ENCODE data around the gene TLE2.

Gene TLE2

DNA sequence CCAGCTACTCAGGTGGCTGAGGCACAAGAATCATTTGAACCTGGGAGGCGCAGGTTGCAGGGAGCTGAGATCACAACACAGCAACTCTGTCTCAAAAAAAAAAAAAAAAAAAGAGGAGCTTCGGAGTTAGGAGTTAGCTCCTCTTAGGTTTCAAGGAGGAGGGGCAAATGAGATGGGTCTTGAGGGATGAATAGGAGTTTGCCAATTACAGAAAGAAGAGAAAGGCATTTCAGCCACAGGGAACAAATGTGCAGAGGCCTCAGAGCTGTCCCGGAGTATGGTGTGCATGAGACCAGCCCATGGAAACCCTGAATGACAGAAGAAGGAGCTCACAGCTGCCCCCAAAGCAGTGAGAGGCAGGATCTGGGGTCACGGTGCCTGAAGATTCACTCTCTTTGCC is 24.6 kb downstream of the TLE2 start:
- H2BK5ac ChIP-seq (ENCODE audit: low read depth, low read length, poor library complexity, severe bottlenecking), result no peak overlapping the region
- H3K23ac ChIP-seq (ENCODE audit: low read length in 2 of 2), result no peak overlapping the region
- 84% methylated on average over 4 of the region's 4 CpGs for WGBS
- DNase-seq, result no peak
- no peak overlapping the region for H3K4ac ChIP-seq (ENCODE audit: low read depth in 1 of 2, low read length in 2 of 2)
- no peak overlapping the region for H4K8ac ChIP-seq (ENCODE audit: low read length)
- no peak overlapping the region for H2BK12ac ChIP-seq (ENCODE audit: low read length in 2 of 2)
- no peak overlapping the region for H3K4me3 ChIP-seq (ENCODE audit: insufficient read depth in 1 of 2, low read depth in 1 of 2, low read length in 2 of 2)
- H3K9ac ChIP-seq (ENCODE audit: low read length), result no peak overlapping the region
- no peak overlapping the region for H4K91ac ChIP-seq (ENCODE audit: low read length)
- H3K27me3 ChIP-seq (ENCODE audit: control insufficient read depth in 1 of 2, insufficient read depth in 1 of 2, low read length in 2 of 2), result peaks cover 6 to 17% of the 10 kb centered on the region in 2 experiments
- H3K18ac ChIP-seq (ENCODE audit: low read depth in 1 of 2, low read length in 2 of 2), result no peak overlapping the region
- no peak overlapping the region for H2BK120ac ChIP-seq (ENCODE audit: low read depth, low read length)
- no peaks in the 10 kb centered on the region for H3K9me3 ChIP-seq (ENCODE audit: control insufficient read depth, low read length)
- no peak overlapping the region for H3K27ac ChIP-seq (ENCODE audit: low read length, poor library complexity, severe bottlenecking)
- H3K79me1 ChIP-seq (replicated peaks; ENCODE audit: low read length, poor library complexity, severe bottlenecking), result no peaks in the 10 kb centered on the region
- peaks cover 0 to 8% of the 10 kb centered on the region in 2 experiments for H3K36me3 ChIP-seq (ENCODE audit: control insufficient read depth in 1 of 2, insufficient read depth in 2 of 2, low read depth in 1 of 2, low read length in 2 of 2)
- H2AFZ ChIP-seq (ENCODE audit: low read depth, low read length), result no peak overlapping the region
- no peaks in the 10 kb centered on the region for H3K4me1 ChIP-seq (ENCODE audit: control insufficient read depth, insufficient read depth, low read depth, low read length)
- H2BK15ac ChIP-seq (ENCODE audit: low read depth, poor library complexity, severe bottlenecking), result no peak overlapping the region
- H3K4me2 ChIP-seq (ENCODE audit: low read length, poor library complexity, severe bottlenecking), result no peak overlapping the region
- H2AK5ac ChIP-seq (ENCODE audit: low read length, severe bottlenecking), result no peak overlapping the region
- no peak overlapping the region for H3K14ac ChIP-seq (ENCODE audit: low read length in 2 of 2)

DNA sequence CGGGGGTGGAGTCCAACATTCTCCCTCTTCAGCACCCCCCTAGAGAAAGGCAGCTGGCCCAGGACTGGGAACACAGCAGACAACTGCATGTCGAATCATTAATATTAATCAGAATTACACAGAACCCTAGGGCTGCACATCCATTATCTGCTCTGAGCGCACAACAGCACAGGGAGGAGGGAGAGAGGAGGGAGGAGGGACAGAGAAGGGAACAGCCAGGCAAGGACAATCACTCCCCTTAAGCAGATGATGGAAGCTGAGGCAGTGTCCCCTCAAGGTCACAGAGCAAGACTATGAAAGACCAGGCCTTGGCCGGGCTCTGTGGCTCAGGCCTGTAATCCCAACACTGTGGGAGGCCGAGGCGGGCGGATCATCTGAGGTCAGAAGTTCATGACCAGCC is 26.0 kb downstream of the TLE2 start:
- H3K18ac ChIP-seq (ENCODE audit: low read depth in 1 of 2, low read length in 2 of 2), result no peak overlapping the region
- 94% methylated on average over 4 of the region's 7 CpGs for WGBS
- H3K79me1 ChIP-seq (replicated peaks; ENCODE audit: low read length, poor library complexity, severe bottlenecking), result no peaks in the 10 kb centered on the region
- no peak overlapping the region for H2BK120ac ChIP-seq (ENCODE audit: low read depth, low read length)
- no peak overlapping the region for H3K9ac ChIP-seq (ENCODE audit: low read length)
- no peak overlapping the region for H2BK5ac ChIP-seq (ENCODE audit: low read depth, low read length, poor library complexity, severe bottlenecking)
- H2BK15ac ChIP-seq (ENCODE audit: low read depth, poor library complexity, severe bottlenecking), result no peak overlapping the region
- no peak overlapping the region for H4K91ac ChIP-seq (ENCODE audit: low read length)
- no peak overlapping the region for H3K23ac ChIP-seq (ENCODE audit: low read length in 2 of 2)
- H3K4ac ChIP-seq (ENCODE audit: low read depth in 1 of 2, low read length in 2 of 2), result no peak overlapping the region
- no peak overlapping the region for H2BK12ac ChIP-seq (ENCODE audit: low read length in 2 of 2)
- H3K27me3 ChIP-seq (ENCODE audit: control insufficient read depth in 1 of 2, insufficient read depth in 1 of 2, low read length in 2 of 2), result peaks cover 5 to 12% of the 10 kb centered on the region in 2 experiments
- no peak overlapping the region for H4K8ac ChIP-seq (ENCODE audit: low read length)
- H3K4me3 ChIP-seq (ENCODE audit: insufficient read depth in 1 of 2, low read depth in 1 of 2, low read length in 2 of 2), result no peak overlapping the region
- no peak overlapping the region for H3K14ac ChIP-seq (ENCODE audit: low read length in 2 of 2)
- H3K36me3 ChIP-seq (ENCODE audit: control insufficient read depth in 1 of 2, insufficient read depth in 2 of 2, low read depth in 1 of 2, low read length in 2 of 2), result peaks cover 0 to 8% of the 10 kb centered on the region in 2 experiments
- no peaks in the 10 kb centered on the region for H3K4me1 ChIP-seq (ENCODE audit: control insufficient read depth, insufficient read depth, low read depth, low read length)
- H2AK5ac ChIP-seq (ENCODE audit: low read length, severe bottlenecking), result no peak overlapping the region
- no peak overlapping the region for H3K4me2 ChIP-seq (ENCODE audit: low read length, poor library complexity, severe bottlenecking)
- no peak overlapping the region for H3K27ac ChIP-seq (ENCODE audit: low read length, poor library complexity, severe bottlenecking)
- DNase-seq, result no peak
- no peak overlapping the region for H2AFZ ChIP-seq (ENCODE audit: low read depth, low read length)
- no peaks in the 10 kb centered on the region for H3K9me3 ChIP-seq (ENCODE audit: control insufficient read depth, low read length)

DNA sequence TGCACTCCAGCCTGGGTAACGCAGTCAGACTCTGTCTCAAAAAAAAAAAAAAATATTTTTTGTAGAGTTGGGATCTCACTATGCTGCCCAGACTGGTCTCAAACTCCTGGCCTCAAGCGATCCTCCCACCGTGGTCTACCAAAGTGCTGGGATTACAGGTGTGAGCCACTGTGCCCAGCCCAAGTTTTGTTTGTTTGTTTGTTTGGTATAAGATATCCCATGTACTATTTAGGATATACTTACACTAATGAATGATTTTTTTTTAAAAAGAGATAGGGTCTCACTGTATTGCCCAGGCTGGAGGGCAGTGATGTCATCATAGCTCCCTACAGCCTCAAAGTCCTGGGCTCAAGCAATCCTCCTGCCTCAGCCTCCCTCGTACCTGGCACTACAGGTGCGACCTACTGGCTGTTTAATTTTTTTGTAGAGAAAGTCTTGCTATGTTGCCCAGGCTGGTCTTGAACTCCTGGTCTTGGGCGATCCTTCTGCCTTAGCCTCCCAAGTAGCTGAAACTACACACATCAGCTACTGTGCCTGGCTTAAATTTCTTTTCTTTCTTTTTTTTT is 27.8 kb downstream of the TLE2 start:
- H2BK12ac ChIP-seq (ENCODE audit: low read length in 2 of 2), result no peak overlapping the region
- no peak overlapping the region for H3K4me2 ChIP-seq (ENCODE audit: low read length, poor library complexity, severe bottlenecking)
- H4K8ac ChIP-seq (ENCODE audit: low read length), result no peak overlapping the region
- no peaks in the 10 kb centered on the region for H3K4me1 ChIP-seq (ENCODE audit: control insufficient read depth, insufficient read depth, low read depth, low read length)
- peaks cover 0 to 7% of the 10 kb centered on the region in 2 experiments for H3K36me3 ChIP-seq (ENCODE audit: control insufficient read depth in 1 of 2, insufficient read depth in 2 of 2, low read depth in 1 of 2, low read length in 2 of 2)
- no peak overlapping the region for H3K9ac ChIP-seq (ENCODE audit: low read length)
- no peak overlapping the region for H4K91ac ChIP-seq (ENCODE audit: low read length)
- H3K18ac ChIP-seq (ENCODE audit: low read depth in 1 of 2, low read length in 2 of 2), result no peak overlapping the region
- H3K4ac ChIP-seq (ENCODE audit: low read depth in 1 of 2, low read length in 2 of 2), result no peak overlapping the region
- H2AK5ac ChIP-seq (ENCODE audit: low read length, severe bottlenecking), result no peak overlapping the region
- no peak overlapping the region for H2BK5ac ChIP-seq (ENCODE audit: low read depth, low read length, poor library complexity, severe bottlenecking)
- no peak overlapping the region for H2BK120ac ChIP-seq (ENCODE audit: low read depth, low read length)
- no peak overlapping the region for H3K27ac ChIP-seq (ENCODE audit: low read length, poor library complexity, severe bottlenecking)
- no peaks in the 10 kb centered on the region for H3K79me1 ChIP-seq (replicated peaks; ENCODE audit: low read length, poor library complexity, severe bottlenecking)
- H3K4me3 ChIP-seq (ENCODE audit: insufficient read depth in 1 of 2, low read depth in 1 of 2, low read length in 2 of 2), result no peak overlapping the region
- H3K27me3 ChIP-seq (ENCODE audit: control insufficient read depth in 1 of 2, insufficient read depth in 1 of 2, low read length in 2 of 2), result peaks cover 6 to 16% of the 10 kb centered on the region in 2 experiments
- DNase-seq, result no peak
- H2BK15ac ChIP-seq (ENCODE audit: low read depth, poor library complexity, severe bottlenecking), result no peak overlapping the region
- WGBS, result 96% methylated on average over 6 of the region's 6 CpGs
- no peak overlapping the region for H2AFZ ChIP-seq (ENCODE audit: low read depth, low read length)
- no peak overlapping the region for H3K14ac ChIP-seq (ENCODE audit: low read length in 2 of 2)
- no peak overlapping the region for H3K23ac ChIP-seq (ENCODE audit: low read length in 2 of 2)
- no peaks in the 10 kb centered on the region for H3K9me3 ChIP-seq (ENCODE audit: control insufficient read depth, low read length)

DNA sequence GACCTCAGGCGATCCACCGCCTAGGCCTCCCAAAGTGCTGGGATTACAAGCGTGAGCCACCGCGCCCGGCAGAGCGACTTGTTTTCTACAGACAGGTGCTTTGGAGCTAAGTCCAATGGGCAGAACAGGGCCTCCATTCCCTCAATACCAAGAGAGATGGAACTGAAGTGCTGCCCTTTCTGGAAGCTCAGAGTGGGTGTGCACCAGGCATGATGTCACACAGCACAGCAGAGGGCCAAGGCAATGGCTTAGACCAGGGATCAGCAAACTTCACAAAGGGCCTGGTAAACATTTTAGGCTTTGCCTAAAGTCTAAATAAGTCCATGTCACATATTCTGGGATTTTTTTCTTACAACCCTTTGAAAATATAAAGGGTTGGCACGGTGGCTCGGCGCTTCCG is 30.4 kb downstream of the TLE2 start:
- Histone ChIP-seq H3K4me3 (ENCODE audit: insufficient read depth in 1 of 2, low read depth in 1 of 2, low read length in 2 of 2) (no peak overlapping the region), H3K9me3 (ENCODE audit: control insufficient read depth, low read length) (no peaks in the 10 kb centered on the region), H3K27me3 (ENCODE audit: control insufficient read depth in 1 of 2, insufficient read depth in 1 of 2, low read length in 2 of 2) (peaks cover 8% of the 10 kb centered on the region in 2 experiments), H3K27ac (ENCODE audit: low read length, poor library complexity, severe bottlenecking) (no peak overlapping the region), H3K23ac (ENCODE audit: low read length in 2 of 2) (no peak overlapping the region), H3K18ac (ENCODE audit: low read depth in 1 of 2, low read length in 2 of 2) (no peak overlapping the region), H2BK15ac (ENCODE audit: low read depth, poor library complexity, severe bottlenecking) (no peak overlapping the region), H3K4me2 (ENCODE audit: low read length, poor library complexity, severe bottlenecking) (no peak overlapping the region), H3K9ac (ENCODE audit: low read length) (no peak overlapping the region), H2BK120ac (ENCODE audit: low read depth, low read length) (no peak overlapping the region), H3K14ac (ENCODE audit: low read length in 2 of 2) (no peak overlapping the region), H4K91ac (ENCODE audit: low read length) (no peak overlapping the region), H2BK12ac (ENCODE audit: low read length in 2 of 2) (no peak overlapping the region), H3K4me1 (ENCODE audit: control insufficient read depth, insufficient read depth, low read depth, low read length) (no peaks in the 10 kb centered on the region), H2AFZ (ENCODE audit: low read depth, low read length) (no peak overlapping the region), H2BK5ac (ENCODE audit: low read depth, low read length, poor library complexity, severe bottlenecking) (no peak overlapping the region), H2AK5ac (ENCODE audit: low read length, severe bottlenecking) (no peak overlapping the region), H3K79me1 (replicated peaks; ENCODE audit: low read length, poor library complexity, severe bottlenecking) (no peaks in the 10 kb centered on the region), H3K4ac (ENCODE audit: low read depth in 1 of 2, low read length in 2 of 2) (no peak overlapping the region), H4K8ac (ENCODE audit: low read length) (no peak overlapping the region), H3K36me3 (ENCODE audit: control insufficient read depth in 1 of 2, insufficient read depth in 2 of 2, low read depth in 1 of 2, low read length in 2 of 2) (no peaks in the 10 kb centered on the region)
- DNase-seq, result no peak
- WGBS, result 96% methylated on average over 11 of the region's 11 CpGs
